ENCODE measurements around the gene CKAP2L.
A peak's percentile ranks its signal among the peaks of the same experiment; 100 is the strongest.
"Not testable (repeated sequence)": the region's sequence is repeated elsewhere in the genome, so short reads cannot be mapped to it uniquely, and the experiment has no call there.

CKAP2L gene

GRCh38 chr2:112723547-112723940 lies 40.9 kb downstream of the CKAP2L start:
- DNase-seq (ENCODE audit: insufficient read length, low spot score) (no peak), FAIRE-seq (no peak)
- TF ChIP-seq POU2F2 (IDR thresholded peaks at IDR 0.05; ENCODE audit: low read depth, low read length): no peak
- no peak for TF ChIP-seq SPI1 (IDR thresholded peaks at IDR 0.05; ENCODE audit: low read depth, low read length)
- TF ChIP-seq POLR2A (IDR thresholded peaks at IDR 0.05; ENCODE audit: low read depth, low read length): no peak
- TF ChIP-seq POLR2AphosphoS5 (IDR thresholded peaks at IDR 0.05; ENCODE audit: low read depth, low read length): no peak
- TF ChIP-seq PAX5 (IDR thresholded peaks at IDR 0.05; ENCODE audit: insufficient read depth, low read length, severe bottlenecking): no peak
- no peak for TF ChIP-seq TAF1 (IDR thresholded peaks at IDR 0.05; ENCODE audit: low read depth, low read length)

- DNase-seq (ENCODE audit: insufficient read length, low spot score) (no peak), FAIRE-seq (no peak)
- TF ChIP-seq SPI1 (IDR thresholded peaks at IDR 0.05; ENCODE audit: low read depth, low read length): no peak
- TF ChIP-seq POU2F2 (IDR thresholded peaks at IDR 0.05; ENCODE audit: low read depth, low read length): no peak
- no peak for TF ChIP-seq PAX5 (IDR thresholded peaks at IDR 0.05; ENCODE audit: insufficient read depth, low read length, severe bottlenecking)
- TF ChIP-seq TAF1 (IDR thresholded peaks at IDR 0.05; ENCODE audit: low read depth, low read length): no peak
- TF ChIP-seq POLR2A (IDR thresholded peaks at IDR 0.05; ENCODE audit: low read depth, low read length): no peak
- TF ChIP-seq POLR2AphosphoS5 (IDR thresholded peaks at IDR 0.05; ENCODE audit: low read depth, low read length): no peak
Observed at GRCh38 chr2:112722816-112723546, 41.4 kb downstream of the CKAP2L start.

- DNase-seq (ENCODE audit: insufficient read length, low spot score) (no peak), FAIRE-seq (no peak)
- no peak for TF ChIP-seq POU2F2 (IDR thresholded peaks at IDR 0.05; ENCODE audit: low read depth, low read length)
- no peak for TF ChIP-seq POLR2A (IDR thresholded peaks at IDR 0.05; ENCODE audit: low read depth, low read length)
- TF ChIP-seq SPI1 (IDR thresholded peaks at IDR 0.05; ENCODE audit: low read depth, low read length): no peak
- TF ChIP-seq TAF1 (IDR thresholded peaks at IDR 0.05; ENCODE audit: low read depth, low read length): no peak
- TF ChIP-seq POLR2AphosphoS5 (IDR thresholded peaks at IDR 0.05; ENCODE audit: low read depth, low read length): no peak
- no peak for TF ChIP-seq PAX5 (IDR thresholded peaks at IDR 0.05; ENCODE audit: insufficient read depth, low read length, severe bottlenecking)
Observed at GRCh38 chr2:112721819-112722522, 42.4 kb downstream of the CKAP2L start.

GRCh38 chr2:112720785-112721184 lies 43.6 kb downstream of the CKAP2L start, which contains the start of gene NT5DC4:
Gene NT5DC4, plus strand, starts transcription at chr2:112721020. Its CDS starts 60 bp downstream, at chr2:112721080.
- no peak for DNase-seq (ENCODE audit: insufficient read length, low spot score)
- TF ChIP-seq POLR2A (IDR thresholded peaks at IDR 0.05; ENCODE audit: low read depth, low read length) (no peak), SPI1 (IDR thresholded peaks at IDR 0.05; ENCODE audit: low read depth, low read length) (no peak), POU2F2 (IDR thresholded peaks at IDR 0.05; ENCODE audit: low read depth, low read length) (no peak), PAX5 (IDR thresholded peaks at IDR 0.05; ENCODE audit: insufficient read depth, low read length, severe bottlenecking) (no peak), POLR2AphosphoS5 (IDR thresholded peaks at IDR 0.05; ENCODE audit: low read depth, low read length) (no peak), TAF1 (IDR thresholded peaks at IDR 0.05; ENCODE audit: low read depth, low read length) (no peak)
- no peak for FAIRE-seq

GRCh38 chr2:112718863-112719370 lies 45.5 kb downstream of the CKAP2L start:
- FAIRE-seq (peak; percentile 20), DNase-seq (ENCODE audit: insufficient read length, low spot score) (no peak)
- TF ChIP-seq POLR2AphosphoS5 (IDR thresholded peaks at IDR 0.05; ENCODE audit: low read depth, low read length) (no peak), SPI1 (IDR thresholded peaks at IDR 0.05; ENCODE audit: low read depth, low read length) (no peak), POU2F2 (IDR thresholded peaks at IDR 0.05; ENCODE audit: low read depth, low read length) (no peak), PAX5 (IDR thresholded peaks at IDR 0.05; ENCODE audit: insufficient read depth, low read length, severe bottlenecking) (no peak), TAF1 (IDR thresholded peaks at IDR 0.05; ENCODE audit: low read depth, low read length) (no peak), POLR2A (IDR thresholded peaks at IDR 0.05; ENCODE audit: low read depth, low read length) (no peak)

GRCh38 chr2:112716826-112717352 lies 47.5 kb downstream of the CKAP2L start:
- DNase-seq (ENCODE audit: insufficient read length, low spot score); FAIRE-seq: not testable (repeated sequence)

- FAIRE-seq: not testable (repeated sequence)
Observed at GRCh38 chr2:112716094-112716493, 48.3 kb downstream of the CKAP2L start.

GRCh38 chr2:112714836-112715631 lies 49.4 kb downstream of the CKAP2L start:
- DNase-seq (ENCODE audit: insufficient read length, low spot score): no peak
- TF ChIP-seq TAF1 (IDR thresholded peaks at IDR 0.05; ENCODE audit: low read depth, low read length): no peak
- no peak for TF ChIP-seq POU2F2 (IDR thresholded peaks at IDR 0.05; ENCODE audit: low read depth, low read length)
- no peak for TF ChIP-seq PAX5 (IDR thresholded peaks at IDR 0.05; ENCODE audit: insufficient read depth, low read length, severe bottlenecking)
- no peak for FAIRE-seq

More at GRCh38 chr2:112716094-112716493, 48.3 kb downstream of the CKAP2L start:
- DNase-seq (ENCODE audit: insufficient read length, low spot score): not testable (repeated sequence)

GRCh38 chr2:112714331-112714730 lies 50.1 kb downstream of the CKAP2L start:
- no peak for TF ChIP-seq TAF1 (IDR thresholded peaks at IDR 0.05; ENCODE audit: low read depth, low read length)
- TF ChIP-seq SPI1 (IDR thresholded peaks at IDR 0.05; ENCODE audit: low read depth, low read length): no peak
- TF ChIP-seq POLR2A (IDR thresholded peaks at IDR 0.05; ENCODE audit: low read depth, low read length): no peak
- no peak for TF ChIP-seq PAX5 (IDR thresholded peaks at IDR 0.05; ENCODE audit: insufficient read depth, low read length, severe bottlenecking)
- no peak for TF ChIP-seq POLR2AphosphoS5 (IDR thresholded peaks at IDR 0.05; ENCODE audit: low read depth, low read length)
- TF ChIP-seq POU2F2 (IDR thresholded peaks at IDR 0.05; ENCODE audit: low read depth, low read length): no peak
- FAIRE-seq: no peak
- no peak for DNase-seq (ENCODE audit: insufficient read length, low spot score)
